ENCODE results near the gene CDH23. TPM values are rescaled to one million over a fixed set of nuclear protein-coding genes. Genes with fewer than 3 reads are reported as not detected.

CDH23 gene
- total RNA-seq, 4 donors from 2014 or later = 0.57 to 5.9 (median 1.0) TPM

DNA sequence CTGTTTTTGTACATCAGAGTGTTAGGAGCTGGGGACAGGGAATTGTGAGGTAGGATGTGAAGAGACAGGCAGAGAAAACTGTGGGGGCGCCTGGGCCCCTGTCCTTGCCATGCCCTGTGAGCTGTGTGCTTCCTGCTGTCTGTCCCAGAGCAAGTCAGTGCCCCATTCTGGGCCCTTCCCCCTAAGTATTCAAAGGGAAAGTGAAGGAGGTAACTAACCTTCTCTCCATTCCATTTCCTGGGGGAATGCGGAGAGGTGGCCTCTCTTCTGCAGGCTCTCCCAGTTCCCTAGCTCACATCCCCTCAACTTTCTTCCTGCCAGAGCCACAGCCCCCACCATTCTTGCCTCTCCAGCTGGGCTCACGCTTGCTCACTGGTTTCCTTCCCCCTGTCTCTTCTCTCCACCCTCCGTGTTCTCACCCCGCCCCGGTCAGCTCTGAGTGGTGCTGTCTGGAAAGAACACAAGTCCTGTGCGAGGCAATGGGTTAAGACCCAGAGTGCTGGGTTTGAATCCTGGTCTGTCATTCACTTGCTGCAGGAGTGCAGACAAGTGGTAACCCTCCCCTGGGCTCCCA lies 386.3 kb downstream of the CDH23 start:
- H3K4me1 ChIP-seq = peaks cover 0 to 12% (median 0%) of the 10 kb centered on the region in 3 donors
- DNase-seq = no peak
- no peaks in the 10 kb centered on the region for H3K36me3 ChIP-seq
- H3K27ac ChIP-seq = no peak overlapping the region
- no peaks in the 10 kb centered on the region for H3K9me3 ChIP-seq
- no peaks in the 10 kb centered on the region for H3K27me3 ChIP-seq
- 44 to 46% methylated on average over 7 of the region's 7 CpGs for WGBS, 2 donors
- intact Hi-C loops (cut with DNase I) = no loop called here
- H3K4me3 ChIP-seq = no peak overlapping the region
- TF ChIP-seq, protein P1, sequence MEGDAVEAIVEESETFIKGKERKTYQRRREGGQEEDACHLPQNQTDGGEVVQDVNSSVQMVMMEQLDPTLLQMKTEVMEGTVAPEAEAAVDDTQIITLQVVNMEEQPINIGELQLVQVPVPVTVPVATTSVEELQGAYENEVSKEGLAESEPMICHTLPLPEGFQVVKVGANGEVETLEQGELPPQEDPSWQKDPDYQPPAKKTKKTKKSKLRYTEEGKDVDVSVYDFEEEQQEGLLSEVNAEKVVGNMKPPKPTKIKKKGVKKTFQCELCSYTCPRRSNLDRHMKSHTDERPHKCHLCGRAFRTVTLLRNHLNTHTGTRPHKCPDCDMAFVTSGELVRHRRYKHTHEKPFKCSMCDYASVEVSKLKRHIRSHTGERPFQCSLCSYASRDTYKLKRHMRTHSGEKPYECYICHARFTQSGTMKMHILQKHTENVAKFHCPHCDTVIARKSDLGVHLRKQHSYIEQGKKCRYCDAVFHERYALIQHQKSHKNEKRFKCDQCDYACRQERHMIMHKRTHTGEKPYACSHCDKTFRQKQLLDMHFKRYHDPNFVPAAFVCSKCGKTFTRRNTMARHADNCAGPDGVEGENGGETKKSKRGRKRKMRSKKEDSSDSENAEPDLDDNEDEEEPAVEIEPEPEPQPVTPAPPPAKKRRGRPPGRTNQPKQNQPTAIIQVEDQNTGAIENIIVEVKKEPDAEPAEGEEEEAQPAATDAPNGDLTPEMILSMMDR (IDR thresholded peaks at IDR 0.05) = no peak
- no peak for TF ChIP-seq POLR2A (IDR thresholded peaks at IDR 0.05)

DNA sequence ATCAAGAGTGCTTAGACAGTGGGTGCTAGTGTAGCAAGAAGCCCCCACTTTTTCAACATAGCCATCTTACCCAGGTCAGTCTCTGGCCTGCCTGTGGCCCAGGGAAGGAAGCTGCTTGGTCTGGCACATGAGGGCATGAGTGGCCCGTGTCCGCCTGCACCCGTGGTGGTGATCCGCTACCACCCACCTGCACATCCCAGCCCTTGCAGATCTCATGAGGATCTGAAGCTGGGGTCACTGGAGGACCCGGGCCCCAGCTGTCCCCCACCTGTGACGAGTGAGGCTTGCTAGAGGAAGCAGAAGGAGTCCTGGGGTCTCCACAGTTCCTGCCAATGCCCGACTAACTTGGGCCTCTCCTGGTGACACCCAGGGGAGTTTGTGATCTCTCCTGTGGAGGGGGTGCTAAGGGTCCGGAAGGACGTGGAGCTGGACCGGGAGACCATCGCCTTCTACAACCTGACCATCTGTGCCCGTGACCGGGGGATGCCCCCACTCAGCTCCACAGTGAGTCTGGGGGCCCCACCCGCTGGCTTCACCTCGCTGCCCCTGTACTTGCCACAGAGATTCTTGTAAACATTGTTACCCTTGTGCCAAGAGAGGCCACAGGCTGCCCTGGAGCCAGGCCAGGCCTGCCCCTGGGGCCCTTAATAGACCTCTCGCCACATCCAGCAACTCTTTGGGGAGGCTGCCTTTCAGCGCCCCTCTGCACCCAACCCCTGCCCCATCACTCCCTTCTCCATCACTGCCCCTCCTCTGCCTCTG lies 387.4 kb downstream of the CDH23 start:
- Histone ChIP-seq H3K27me3 (no peaks in the 10 kb centered on the region), H3K27ac (no peak overlapping the region), H3K36me3 (no peaks in the 10 kb centered on the region), H3K4me3 (no peak overlapping the region), H3K4me1 (peaks cover 0 to 12% (median 0%) of the 10 kb centered on the region in 3 donors), H3K9me3 (no peaks in the 10 kb centered on the region)
- intact Hi-C loops (cut with DNase I) = no loop called here
- 86% methylated on average over 7 to 8 of the region's 17 CpGs for WGBS, 2 donors
- no peak for DNase-seq
- TF ChIP-seq, protein P1 (IDR thresholded peaks at IDR 0.05) = no peak

DNA sequence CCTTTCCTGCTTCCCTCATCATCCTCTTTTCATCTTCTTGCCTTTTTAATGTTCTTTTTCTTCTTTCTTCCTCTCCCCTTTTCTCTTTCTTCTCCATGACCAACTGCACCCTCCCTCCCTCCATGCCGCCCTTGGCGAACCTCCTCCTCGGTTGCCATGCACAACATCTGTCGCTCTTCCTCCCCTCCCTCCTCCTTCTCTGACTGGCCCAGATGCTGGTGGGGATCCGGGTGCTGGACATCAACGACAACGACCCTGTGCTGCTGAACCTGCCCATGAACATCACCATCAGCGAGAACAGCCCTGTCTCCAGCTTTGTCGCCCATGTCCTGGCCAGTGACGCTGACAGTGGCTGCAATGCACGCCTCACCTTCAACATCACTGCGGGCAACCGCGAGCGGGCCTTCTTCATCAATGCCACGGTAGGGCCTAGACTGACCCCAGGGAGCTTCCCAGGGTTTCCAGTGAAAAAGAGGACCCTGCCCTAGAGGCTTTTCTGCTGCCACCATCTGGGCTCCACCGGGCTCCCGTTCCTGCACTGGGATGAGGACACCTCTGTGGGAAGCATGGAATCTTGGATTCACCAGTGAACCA lies 388.1 kb downstream of the CDH23 start:
- TF ChIP-seq, protein P1 (IDR thresholded peaks at IDR 0.05) = no peak
- no peak for TF ChIP-seq POLR2A (IDR thresholded peaks at IDR 0.05)
- no peak overlapping the region for H3K4me3 ChIP-seq
- H3K27ac ChIP-seq = no peak overlapping the region
- DNase-seq = no peak
- no peaks in the 10 kb centered on the region for H3K9me3 ChIP-seq
- no peaks in the 10 kb centered on the region for H3K27me3 ChIP-seq
- intact Hi-C loops (cut with DNase I) = no loop called here
- 94% methylated on average over 6 to 8 of the region's 18 CpGs for WGBS, 2 donors
- no peaks in the 10 kb centered on the region for H3K36me3 ChIP-seq
- peaks cover 0 to 12% (median 0%) of the 10 kb centered on the region in 3 donors for H3K4me1 ChIP-seq

DNA sequence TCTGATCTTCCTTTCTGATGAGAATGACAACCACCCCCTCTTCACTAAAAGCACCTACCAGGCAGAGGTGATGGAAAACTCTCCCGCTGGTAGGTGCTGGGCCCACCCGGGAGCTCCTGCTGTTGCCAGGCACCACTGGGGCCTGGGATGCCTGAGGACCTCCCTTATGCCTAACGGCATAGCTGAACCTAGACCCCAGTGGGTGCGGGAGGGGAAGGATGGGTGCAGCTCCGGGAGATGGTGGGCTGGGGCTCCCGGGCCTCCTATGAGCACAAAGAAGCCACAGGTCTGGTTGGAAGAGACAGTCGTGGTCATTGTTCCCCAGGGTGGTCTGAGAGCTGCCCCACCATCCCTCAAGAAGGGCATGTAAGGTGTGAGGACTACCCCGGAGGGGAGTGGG lies 392.2 kb downstream of the CDH23 start:
- Histone ChIP-seq H3K36me3 (no peaks in the 10 kb centered on the region), H3K27me3 (no peaks in the 10 kb centered on the region), H3K4me1 (no peaks in the 10 kb centered on the region), H3K4me3 (no peak overlapping the region), H3K27ac (no peak overlapping the region), H3K9me3 (no peaks in the 10 kb centered on the region)
- WGBS, 2 donors = 88% methylated on average over 6 of the region's 8 CpGs; no CpG with 5 or more reads in 1 of the 2 donors
- intact Hi-C loops (cut with DNase I) = no loop called here
- TF ChIP-seq, protein P1 (IDR thresholded peaks at IDR 0.05) = no peak
- no peak for TF ChIP-seq POLR2A (IDR thresholded peaks at IDR 0.05)
- no peak for DNase-seq

DNA sequence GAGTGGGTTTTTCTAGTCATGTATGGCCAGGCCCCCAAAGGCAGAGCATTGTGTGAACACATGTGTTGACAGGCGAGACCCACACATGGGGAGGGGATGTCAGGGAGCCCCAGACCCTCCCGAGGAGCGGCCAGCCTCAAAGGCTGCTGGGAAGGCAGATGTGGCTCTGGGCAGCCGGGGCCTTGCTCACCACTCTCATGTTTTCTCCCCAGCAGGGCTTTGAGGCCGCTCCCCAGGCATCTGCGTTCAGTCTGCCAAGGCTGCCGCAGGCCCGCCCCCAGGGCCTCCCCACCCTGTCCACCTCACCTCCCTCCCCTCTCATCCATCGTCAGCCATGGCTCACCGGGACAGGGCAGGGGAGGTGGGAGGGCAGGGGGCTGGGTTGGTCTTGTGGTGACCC lies 393.2 kb downstream of the CDH23 start:
- no peak for DNase-seq
- intact Hi-C loops (cut with DNase I) = no loop called here
- WGBS, 2 donors = 60 to 78% methylated on average over 2 to 3 of the region's 10 CpGs
- H3K9me3 ChIP-seq = no peaks in the 10 kb centered on the region
- TF ChIP-seq POLR2A (IDR thresholded peaks at IDR 0.05) = no peak
- TF ChIP-seq, protein P1 (IDR thresholded peaks at IDR 0.05) = no peak
- no peaks in the 10 kb centered on the region for H3K4me1 ChIP-seq
- H3K36me3 ChIP-seq = no peaks in the 10 kb centered on the region
- no peak overlapping the region for H3K4me3 ChIP-seq
- H3K27ac ChIP-seq = no peak overlapping the region
- H3K27me3 ChIP-seq = no peaks in the 10 kb centered on the region
